Lung (tissue), 12 donors: ENCODE measurements around the gene FBXO31. TPM values are rescaled to one million over a fixed set of nuclear protein-coding genes. Genes with fewer than 3 reads are reported as not detected.

Source experiments
- ATAC-seq: fragments of 200-7000 bp; cut with Tn5 transposase; one replicate; pipeline ENCODE4 v1.9.1; 2020; ENCODE audit warnings: moderate number of reproducible peaks; ENCODE audit not compliant: insufficient read depth, low FRiP score
- DNase-seq, 3 donors: peaks; one replicate each; pipeline ENCODE4 v3.0.0-alpha.2; 2013 to 2017
- H3K27ac ChIP-seq, 2 donors: one replicate each; pipeline ENCODE4 v1.5.1; 2013; ENCODE audit warnings: mild to moderate bottlenecking in 2 of 2, moderate library complexity in 2 of 2, control low read depth in 1 of 2, inconsistent platforms in 1 of 2, low read depth in 1 of 2, low read length in 1 of 2
- H3K27me3 ChIP-seq, 3 donors: one replicate each; pipeline ENCODE4 v1.5.1; 2013; ENCODE audit warnings: low read length in 2 of 3; ENCODE audit not compliant: control insufficient read depth in 3 of 3, insufficient read depth in 3 of 3
- H3K36me3 ChIP-seq, 4 donors: one replicate each; pipeline ENCODE4 v1.5.1; 2013; ENCODE audit warnings: low read length in 4 of 4, mild to moderate bottlenecking in 1 of 4, moderate library complexity in 1 of 4; ENCODE audit not compliant: control insufficient read depth in 4 of 4, insufficient read depth in 4 of 4
- H3K4me1 ChIP-seq, 5 donors: one replicate each; pipeline ENCODE4 v1.5.1; 2013; ENCODE audit warnings: low read length in 5 of 5, mild to moderate bottlenecking in 2 of 5, moderate library complexity in 1 of 5; ENCODE audit not compliant: control insufficient read depth in 5 of 5, insufficient read depth in 5 of 5
- H3K4me3 ChIP-seq: one replicate; pipeline ENCODE4 v1.5.1; 2013; ENCODE audit warnings: mild to moderate bottlenecking, control low read depth, moderate library complexity
- H3K9ac ChIP-seq, 2 donors: one replicate each; pipeline ENCODE4 v1.5.1; 2013; ENCODE audit warnings: low read length in 2 of 2, control low read depth in 1 of 2; ENCODE audit not compliant: insufficient read depth in 1 of 2
- H3K9me3 ChIP-seq, 4 donors: one replicate each; pipeline ENCODE4 v1.5.1; 2013; ENCODE audit warnings: low read length in 3 of 4, mild to moderate bottlenecking in 1 of 4, moderate library complexity in 1 of 4; ENCODE audit not compliant: control insufficient read depth in 4 of 4, insufficient read depth in 3 of 4
- WGBS, 2 donors: extraction: QIAGEN DNeasy Blood & Tissue Kit; methylation state at CpG; one replicate each; pipeline ENCODE4 v1.1.7; 2013; 5-methylcytosine and 5-hydroxymethylcytosine counted together
- polyA plus RNA-seq, 2 donors: library from polyadenylated mRNA; stranded (reverse); fragments of 200-250 nt; gene quantifications; one replicate each; pipeline ENCODE4 v1.2.1, GENCODE V29; 2013
- total RNA-seq, 2 donors: library from RNA; depleted of rRNA in 1 of 2; stranded (reverse); fragments of >200 nt in 1 of 2; gene quantifications; one replicate each; pipeline ENCODE4 v1.2.1, GENCODE V29; 2014 to 2021
- TF ChIP-seq, protein P1 (sequence below): IDR thresholded peaks from 2 replicates; pipeline ENCODE4 v1.5.1; 2012; ENCODE audit warnings: mild to moderate bottlenecking; ENCODE audit errors: control extremely low read depth, extremely low read depth
- donor health status: control.
- donor health status: control.
- donor health status: Bipolar disorder and iron deficiency.
- donor health status: healthy.
- donor health status: DM: yes; HTN: yes; CAD: no.

Gene FBXO31
- total and polyA plus RNA-seq, 4 donors: 10.1 to 35.1 (median 23.2) TPM

DNA sequence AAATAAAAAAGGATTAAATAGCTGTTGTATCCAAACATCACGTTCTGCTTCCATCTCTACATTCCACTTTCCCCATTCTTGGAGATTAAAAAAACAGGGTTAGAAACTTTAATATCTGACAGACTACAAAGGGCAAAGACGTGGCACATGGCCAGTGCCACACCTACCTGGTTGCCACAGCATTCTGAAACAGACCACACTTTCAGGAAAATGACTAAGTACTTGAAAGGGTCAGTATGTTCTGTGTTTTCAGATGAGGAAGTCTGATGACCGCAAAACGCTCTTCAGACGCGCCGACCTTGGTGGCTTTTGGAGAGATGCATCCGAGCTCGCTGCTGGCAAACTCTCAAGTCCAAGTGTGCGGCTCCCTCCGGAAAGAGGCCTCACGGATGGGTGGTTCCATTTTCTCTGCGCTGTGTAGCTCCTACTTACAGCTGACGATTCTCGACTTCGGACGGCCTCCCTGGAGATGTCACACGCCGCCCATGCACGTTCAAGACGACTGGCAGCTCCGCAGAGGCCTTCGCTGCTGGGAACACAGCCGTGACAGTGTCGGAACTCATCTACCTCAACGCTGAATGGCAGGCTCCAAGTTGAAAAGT is 24.0 kb upstream of the FBXO31 start:
- Histone ChIP-seq H3K9me3 (no peaks in the 10 kb centered on the region), H3K36me3 (peaks cover 18 to 40% (median 36%) of the 10 kb centered on the region in 4 donors), H3K4me1 (no peaks in the 10 kb centered on the region), H3K27ac (peak overlapping the region in 1 of 2 donors; percentile 84), H3K9ac (no peak overlapping the region), H3K27me3 (no peaks in the 10 kb centered on the region), H3K4me3 (no peak overlapping the region)
- TF ChIP-seq, protein P1, sequence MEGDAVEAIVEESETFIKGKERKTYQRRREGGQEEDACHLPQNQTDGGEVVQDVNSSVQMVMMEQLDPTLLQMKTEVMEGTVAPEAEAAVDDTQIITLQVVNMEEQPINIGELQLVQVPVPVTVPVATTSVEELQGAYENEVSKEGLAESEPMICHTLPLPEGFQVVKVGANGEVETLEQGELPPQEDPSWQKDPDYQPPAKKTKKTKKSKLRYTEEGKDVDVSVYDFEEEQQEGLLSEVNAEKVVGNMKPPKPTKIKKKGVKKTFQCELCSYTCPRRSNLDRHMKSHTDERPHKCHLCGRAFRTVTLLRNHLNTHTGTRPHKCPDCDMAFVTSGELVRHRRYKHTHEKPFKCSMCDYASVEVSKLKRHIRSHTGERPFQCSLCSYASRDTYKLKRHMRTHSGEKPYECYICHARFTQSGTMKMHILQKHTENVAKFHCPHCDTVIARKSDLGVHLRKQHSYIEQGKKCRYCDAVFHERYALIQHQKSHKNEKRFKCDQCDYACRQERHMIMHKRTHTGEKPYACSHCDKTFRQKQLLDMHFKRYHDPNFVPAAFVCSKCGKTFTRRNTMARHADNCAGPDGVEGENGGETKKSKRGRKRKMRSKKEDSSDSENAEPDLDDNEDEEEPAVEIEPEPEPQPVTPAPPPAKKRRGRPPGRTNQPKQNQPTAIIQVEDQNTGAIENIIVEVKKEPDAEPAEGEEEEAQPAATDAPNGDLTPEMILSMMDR: no peak
- WGBS, 2 donors: 66 to 80% methylated on average over 26 of the region's 26 CpGs
- ATAC-seq (peak; percentile 68), DNase-seq (no peak)

DNA sequence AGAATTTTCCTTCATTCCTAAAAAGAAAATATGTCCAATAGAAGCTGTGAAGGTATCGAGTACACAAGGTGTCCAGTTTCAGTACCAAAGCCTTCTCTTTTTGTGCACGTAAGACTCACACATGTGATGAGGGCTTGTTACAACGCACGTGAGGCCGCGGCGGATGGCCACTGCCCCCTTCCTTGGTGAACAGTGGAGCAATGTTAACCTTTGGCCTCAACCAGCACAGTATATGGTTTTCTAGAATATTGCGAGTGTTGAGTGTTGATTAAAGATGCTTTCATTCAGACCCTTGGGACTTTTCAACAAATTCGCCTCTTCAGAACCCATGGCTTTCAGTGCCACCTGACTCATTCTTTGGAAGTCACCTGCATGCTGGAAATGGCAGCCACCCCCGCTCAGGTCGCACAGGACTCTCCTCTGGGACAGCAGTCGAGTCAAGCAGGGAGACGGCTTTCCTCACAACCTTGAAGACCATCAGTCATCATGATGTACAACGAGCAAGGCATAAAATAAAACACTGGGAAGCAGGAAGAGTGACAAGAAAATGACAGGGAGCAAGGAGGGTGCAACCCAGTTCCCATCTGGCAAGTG is 23.0 kb upstream of the FBXO31 start:
- no peaks in the 10 kb centered on the region for H3K9me3 ChIP-seq
- H3K27me3 ChIP-seq: no peaks in the 10 kb centered on the region
- WGBS, 2 donors: 92 to 94% methylated on average over 14 of the region's 14 CpGs
- no peak for DNase-seq
- ATAC-seq: no peak
- TF ChIP-seq, protein P1: no peak
- no peak overlapping the region for H3K9ac ChIP-seq
- H3K27ac ChIP-seq: peak overlapping the region in 1 of 2 donors; percentile 64
- peaks cover 18 to 40% (median 28%) of the 10 kb centered on the region in 4 donors for H3K36me3 ChIP-seq
- H3K4me3 ChIP-seq: no peak overlapping the region
- no peaks in the 10 kb centered on the region for H3K4me1 ChIP-seq

DNA sequence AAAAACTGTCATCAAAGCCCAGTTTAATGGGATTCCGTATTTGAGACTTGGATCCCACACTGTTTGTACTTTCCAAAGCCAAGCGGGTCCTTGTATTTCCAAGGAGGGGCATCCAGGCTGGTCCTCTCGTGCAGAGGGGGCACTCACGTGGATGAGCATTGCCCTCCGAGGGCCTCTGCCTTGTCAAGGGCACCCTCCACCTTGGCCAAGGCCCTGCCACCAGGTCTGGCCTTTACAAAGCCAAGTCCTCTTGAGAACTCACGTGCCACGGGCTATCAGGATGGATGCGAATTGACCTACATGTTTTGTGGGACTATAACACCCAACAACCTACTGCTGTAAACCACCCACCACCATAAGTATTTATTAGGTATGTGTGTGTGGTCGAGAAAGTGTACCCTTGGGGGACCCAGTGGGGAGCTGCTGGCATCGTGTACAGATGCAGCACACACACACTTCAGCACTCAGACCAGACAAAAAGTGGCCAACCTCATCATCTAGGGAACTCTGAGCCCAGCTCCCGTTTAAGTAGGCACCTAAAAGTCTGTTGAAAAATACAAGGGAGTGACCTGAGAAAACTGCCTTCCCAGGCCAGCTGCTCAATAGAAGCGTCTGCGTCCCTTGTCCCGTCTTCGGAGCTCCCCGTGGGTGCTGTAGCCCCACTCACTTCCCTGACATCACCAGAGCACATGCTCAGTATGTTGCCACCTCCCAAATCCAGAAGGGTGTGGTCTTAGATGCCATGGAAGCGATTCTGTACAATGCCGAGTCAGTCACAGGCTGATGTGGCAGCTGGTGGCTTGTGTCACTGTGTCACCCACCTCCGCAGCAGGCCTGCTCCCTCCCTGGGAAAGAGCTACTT is 21.4 kb upstream of the FBXO31 start:
- no peak for ATAC-seq
- peaks cover 16 to 38% (median 20%) of the 10 kb centered on the region in 4 donors for H3K36me3 ChIP-seq

More for the DNA sequence above, 21.4 kb upstream of the FBXO31 start:
- Histone ChIP-seq H3K9ac (no peak overlapping the region), H3K9me3 (no peaks in the 10 kb centered on the region), H3K27ac (no peak overlapping the region), H3K27me3 (no peaks in the 10 kb centered on the region), H3K4me1 (no peaks in the 10 kb centered on the region), H3K4me3 (no peak overlapping the region)
- TF ChIP-seq, protein P1: no peak
- WGBS, 2 donors: 92 to 95% methylated on average over 19 of the region's 19 CpGs
- no peak for DNase-seq
